Diencephalon (tissue), 1 donor: Measurements from ENCODE around the gene FKRP. TPM values are rescaled to one million over a fixed set of nuclear protein-coding genes. Genes with fewer than 3 reads are reported as not detected.

Experiments used
- small RNA-seq: library from RNA; depleted of rRNA; stranded (forward); fragments of <200 nt; gene quantifications from one replicate; pipeline ENCODE3, GENCODE V24; 2014
- total RNA-seq: library from RNA; depleted of rRNA; stranded (reverse); fragments of >200 nt; gene quantifications from one replicate; pipeline ENCODE4 v1.2.3, GENCODE V29; 2014

Gene FKRP
- 18.2 TPM for total RNA-seq

GRCh38 chr19:46745521-46746280 lies at the start of gene FKRP:
TSS of gene FKRP (plus strand) at chr19:46746057. CDS start at chr19:46755451, 9,394 bp downstream.

GRCh38 chr19:46717034-46717715 lies 28.7 kb upstream of the FKRP start, which contains the start of gene PRKD2:
TSS of gene PRKD2 (minus strand) at chr19:46717114. CDS start at chr19:46716370, 744 bp downstream.

GRCh38 chr19:46746281-46747057 lies 612 bp downstream of the FKRP start, which contains the start of gene STRN4:
TSS of gene STRN4 (minus strand) at chr19:46746450. CDS start at chr19:46746430, 20 bp downstream.

GRCh38 chr19:46788262-46788967 lies 42.6 kb downstream of the FKRP start, which contains the start of gene SLC1A5:
TSS of gene SLC1A5 (minus strand) at chr19:46788594. CDS start at chr19:46787965, 629 bp downstream.

Small RNAs within 50 kb of the gene (small RNA-seq; reads per million reads assigned to genes)
- gene MIR320E: not detected
- gene RF00019: not detected

Other genes with a start within 250 kb of the FKRP start
- gene CALM3, start 144.7 kb upstream of the FKRP start, total RNA-seq: 544 TPM
- 0.23 TPM for gene PTGIR, start 121.0 kb upstream of the FKRP start, total RNA-seq
- not detected for gene GNG8, start 109.9 kb upstream of the FKRP start, total RNA-seq
- gene DACT3, start 84.9 kb upstream of the FKRP start, total RNA-seq: 24.0 TPM
- 6.7 TPM for gene PRKD2, start 28.9 kb upstream of the FKRP start, total RNA-seq
- gene STRN4, start 393 bp downstream of the FKRP start, total RNA-seq: 93.0 TPM
- 4.4 TPM for gene SLC1A5, start 42.5 kb downstream of the FKRP start, total RNA-seq
- gene AP2S1, start 104.8 kb downstream of the FKRP start, total RNA-seq: 82.1 TPM
- gene ARHGAP35, start 114.9 kb downstream of the FKRP start, total RNA-seq: 108 TPM